Breast epithelium (tissue), 4 donors: ENCODE data around the gene PON1. TPM values are rescaled to one million over a fixed set of nuclear protein-coding genes. Genes with fewer than 3 reads are reported as not detected.

ENCODE experiments used
- DNase-seq, 2 donors: peaks; one replicate each; pipeline ENCODE4 v3.0.0-alpha.2; 2019; ENCODE audit warnings: low spot score in 2 of 2
- H3K27ac ChIP-seq, 2 donors: fragments of 200-600 bp; sonication (generic) in 1 of 2; one replicate each; pipeline ENCODE4 v1.5.1; 2016 to 2019; ENCODE audit warnings: mild to moderate bottlenecking in 1 of 2
- H3K27me3 ChIP-seq, 2 donors: fragments of 200-600 bp; sonication (generic) in 1 of 2; one replicate each; pipeline versions ENCODE4 v1.5.1 to v1.6.0; 2017 to 2019; ENCODE audit warnings: control low read depth in 1 of 2, mild to moderate bottlenecking in 1 of 2
- H3K36me3 ChIP-seq: fragments of 200-600 bp; one replicate; pipeline ENCODE4 v1.5.1; 2019
- H3K4me1 ChIP-seq, 2 donors: fragments of 200-600 bp; sonication (generic); one replicate each; pipeline ENCODE4 v1.5.1; 2016 to 2019; ENCODE audit warnings: control low read depth in 1 of 2
- H3K4me3 ChIP-seq, 3 donors: fragments of 200-600 bp; sonication (generic); 1 replicate in 2 of 3; 2 replicates in 1 of 3; pipeline ENCODE4 v1.5.1; 2016 to 2019; ENCODE audit warnings: mild to moderate bottlenecking in 3 of 3, moderate library complexity in 2 of 3
- H3K9me3 ChIP-seq, 2 donors: fragments of 200-600 bp; sonication (generic) in 1 of 2; one replicate each; pipeline ENCODE4 v1.5.1; 2016 to 2019; ENCODE audit warnings: control low read depth in 1 of 2
- POLR2A ChIP-seq: fragments of 450-650 bp; IDR thresholded peaks from one replicate; pipeline ENCODE4 v1.6.1; 2016; ENCODE audit warnings: antibody characterized with exemption, mild to moderate bottlenecking, moderate library complexity
- POLR2AphosphoS5 ChIP-seq, 3 donors: sonication (generic); formaldehyde crosslinking; IDR thresholded peaks; one replicate each; pipeline ENCODE4 v1.6.1; 2017; ENCODE audit warnings: antibody characterized with exemption in 3 of 3
- intact Hi-C: fragments of 100-400 bp; cut with DNase I; formaldehyde crosslinking; loops from one replicate; pipeline ENCODE4 v1.15.1; 2023; ENCODE audit warnings: low total_unique reads
- total RNA-seq, 3 donors: library from RNA; depleted of rRNA; stranded (reverse); fragments of >200 nt; gene quantifications; one replicate each; pipeline ENCODE4 v1.1.0, GENCODE V29; 2016
- TF ChIP-seq, protein P1 (sequence below), 3 donors: fragments of 450-650 bp; IDR thresholded peaks; one replicate each; pipeline ENCODE4 v1.5.1; 2016 to 2017; ENCODE audit warnings: antibody characterized with exemption in 3 of 3, mild to moderate bottlenecking in 3 of 3, moderate library complexity in 3 of 3

PON1 gene
- total RNA-seq, 3 donors from 2014 or later, result 0.29 to 0.66 TPM; not detected in 1

DNA sequence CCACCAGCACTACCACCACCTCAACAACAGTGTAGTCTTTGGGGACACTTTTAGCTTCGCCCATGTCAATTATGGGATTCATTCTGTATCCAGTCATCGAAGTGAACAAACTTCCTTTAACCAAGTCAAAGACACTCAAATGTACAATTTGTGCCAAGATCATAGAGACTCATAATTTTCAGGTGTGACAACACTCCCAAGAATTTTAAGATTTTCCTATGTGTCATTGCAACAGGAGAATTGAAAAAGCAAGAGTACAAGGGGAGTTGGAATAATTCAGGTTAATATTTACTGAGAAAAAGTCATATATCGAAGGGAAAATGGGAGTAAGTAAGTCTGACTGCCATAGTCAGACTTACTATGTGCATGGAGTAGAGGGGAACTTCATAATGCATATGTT is 26.2 kb downstream of the PON1 start:
- H3K27ac ChIP-seq, result no peak overlapping the region
- H3K4me1 ChIP-seq, result no peaks in the 10 kb centered on the region
- no peaks in the 10 kb centered on the region for H3K36me3 ChIP-seq
- no peaks in the 10 kb centered on the region for H3K27me3 ChIP-seq
- TF ChIP-seq, protein P1, sequence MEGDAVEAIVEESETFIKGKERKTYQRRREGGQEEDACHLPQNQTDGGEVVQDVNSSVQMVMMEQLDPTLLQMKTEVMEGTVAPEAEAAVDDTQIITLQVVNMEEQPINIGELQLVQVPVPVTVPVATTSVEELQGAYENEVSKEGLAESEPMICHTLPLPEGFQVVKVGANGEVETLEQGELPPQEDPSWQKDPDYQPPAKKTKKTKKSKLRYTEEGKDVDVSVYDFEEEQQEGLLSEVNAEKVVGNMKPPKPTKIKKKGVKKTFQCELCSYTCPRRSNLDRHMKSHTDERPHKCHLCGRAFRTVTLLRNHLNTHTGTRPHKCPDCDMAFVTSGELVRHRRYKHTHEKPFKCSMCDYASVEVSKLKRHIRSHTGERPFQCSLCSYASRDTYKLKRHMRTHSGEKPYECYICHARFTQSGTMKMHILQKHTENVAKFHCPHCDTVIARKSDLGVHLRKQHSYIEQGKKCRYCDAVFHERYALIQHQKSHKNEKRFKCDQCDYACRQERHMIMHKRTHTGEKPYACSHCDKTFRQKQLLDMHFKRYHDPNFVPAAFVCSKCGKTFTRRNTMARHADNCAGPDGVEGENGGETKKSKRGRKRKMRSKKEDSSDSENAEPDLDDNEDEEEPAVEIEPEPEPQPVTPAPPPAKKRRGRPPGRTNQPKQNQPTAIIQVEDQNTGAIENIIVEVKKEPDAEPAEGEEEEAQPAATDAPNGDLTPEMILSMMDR (IDR thresholded peaks at IDR 0.05), result no peak
- TF ChIP-seq POLR2A (no peak), POLR2AphosphoS5 (IDR thresholded peaks at IDR 0.05) (no peak)
- DNase-seq, result no peak
- no peak overlapping the region for H3K4me3 ChIP-seq
- intact Hi-C loops, result no loop called here
- no peaks in the 10 kb centered on the region for H3K9me3 ChIP-seq

DNA sequence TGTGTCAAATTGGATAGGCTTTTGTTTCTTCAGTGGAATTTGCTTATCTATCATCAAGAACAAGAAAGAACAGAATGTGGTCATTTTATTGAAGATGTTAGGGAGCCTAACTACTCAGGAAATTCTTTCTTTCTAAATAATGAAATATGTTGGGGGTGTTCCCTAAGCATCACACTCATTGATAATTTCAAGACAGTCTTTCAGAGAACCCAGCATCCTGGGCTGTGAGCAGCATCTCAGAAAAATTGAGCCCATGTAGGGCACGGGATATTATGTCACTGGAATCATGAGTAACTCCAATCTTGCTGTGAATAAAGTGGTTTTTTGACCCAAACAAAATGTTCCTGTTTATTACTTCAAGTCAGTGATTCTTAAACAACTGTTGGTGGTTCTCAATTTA is 27.3 kb downstream of the PON1 start:
- no peaks in the 10 kb centered on the region for H3K36me3 ChIP-seq
- intact Hi-C loops, result no loop called here
- DNase-seq, result no peak
- H3K4me1 ChIP-seq, result no peaks in the 10 kb centered on the region
- no peak overlapping the region for H3K4me3 ChIP-seq
- no peak for TF ChIP-seq POLR2A
- no peak for TF ChIP-seq POLR2AphosphoS5 (IDR thresholded peaks at IDR 0.05)
- TF ChIP-seq, protein P1 (IDR thresholded peaks at IDR 0.05), result no peak
- H3K9me3 ChIP-seq, result no peaks in the 10 kb centered on the region
- H3K27me3 ChIP-seq, result no peaks in the 10 kb centered on the region
- no peak overlapping the region for H3K27ac ChIP-seq

DNA sequence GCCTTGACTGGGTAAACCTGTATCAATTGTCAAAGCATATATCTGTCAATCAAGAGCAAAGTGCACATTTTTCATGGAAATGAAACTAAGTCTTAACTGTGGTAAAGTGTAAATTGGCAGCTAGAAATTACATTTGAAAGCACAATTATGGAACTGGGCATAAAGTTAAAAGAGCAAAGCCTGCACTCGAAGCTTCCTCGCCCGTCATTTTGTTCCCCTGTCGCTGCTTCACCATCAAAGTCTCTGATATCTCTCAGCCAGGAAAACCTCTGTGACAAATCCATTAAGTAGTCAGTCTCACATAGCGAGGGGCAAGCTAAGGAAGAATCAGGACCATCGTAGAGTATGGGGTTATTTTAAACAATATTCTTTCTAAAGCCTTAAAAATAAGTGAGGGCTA is 27.9 kb downstream of the PON1 start:
- H3K36me3 ChIP-seq, result no peaks in the 10 kb centered on the region
- no peak overlapping the region for H3K27ac ChIP-seq
- H3K27me3 ChIP-seq, result no peaks in the 10 kb centered on the region
- no peaks in the 10 kb centered on the region for H3K4me1 ChIP-seq
- H3K4me3 ChIP-seq, result no peak overlapping the region
- no peaks in the 10 kb centered on the region for H3K9me3 ChIP-seq
- intact Hi-C loops, result no loop called here
- no peak for DNase-seq
- no peak for TF ChIP-seq POLR2AphosphoS5 (IDR thresholded peaks at IDR 0.05)
- TF ChIP-seq POLR2A, result no peak
- TF ChIP-seq, protein P1 (IDR thresholded peaks at IDR 0.05), result no peak

DNA sequence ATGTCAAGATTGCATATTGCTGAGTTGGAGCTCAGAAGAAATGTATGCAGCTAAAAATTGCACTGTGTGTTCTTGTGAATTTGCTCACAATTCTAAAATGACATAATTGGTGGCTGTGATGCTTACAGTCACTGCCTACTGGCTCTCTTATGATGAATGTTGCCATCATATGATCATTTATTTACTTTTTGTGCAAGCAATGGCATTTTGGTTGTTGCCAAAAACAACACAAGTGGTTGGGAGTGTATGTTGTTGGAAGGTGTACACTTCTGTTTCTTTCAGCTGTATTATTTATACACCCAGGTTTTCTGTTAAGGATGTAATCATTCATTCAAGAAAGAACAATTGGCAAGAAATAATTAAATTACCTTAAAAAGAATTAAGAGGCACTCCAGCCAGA is 28.9 kb downstream of the PON1 start:
- no peaks in the 10 kb centered on the region for H3K36me3 ChIP-seq
- H3K4me1 ChIP-seq, result no peaks in the 10 kb centered on the region
- no peak overlapping the region for H3K4me3 ChIP-seq
- H3K9me3 ChIP-seq, result no peaks in the 10 kb centered on the region
- no peaks in the 10 kb centered on the region for H3K27me3 ChIP-seq
- intact Hi-C loops, result no loop called here
- TF ChIP-seq, protein P1 (IDR thresholded peaks at IDR 0.05), result no peak
- DNase-seq, result no peak
- no peak overlapping the region for H3K27ac ChIP-seq

DNA sequence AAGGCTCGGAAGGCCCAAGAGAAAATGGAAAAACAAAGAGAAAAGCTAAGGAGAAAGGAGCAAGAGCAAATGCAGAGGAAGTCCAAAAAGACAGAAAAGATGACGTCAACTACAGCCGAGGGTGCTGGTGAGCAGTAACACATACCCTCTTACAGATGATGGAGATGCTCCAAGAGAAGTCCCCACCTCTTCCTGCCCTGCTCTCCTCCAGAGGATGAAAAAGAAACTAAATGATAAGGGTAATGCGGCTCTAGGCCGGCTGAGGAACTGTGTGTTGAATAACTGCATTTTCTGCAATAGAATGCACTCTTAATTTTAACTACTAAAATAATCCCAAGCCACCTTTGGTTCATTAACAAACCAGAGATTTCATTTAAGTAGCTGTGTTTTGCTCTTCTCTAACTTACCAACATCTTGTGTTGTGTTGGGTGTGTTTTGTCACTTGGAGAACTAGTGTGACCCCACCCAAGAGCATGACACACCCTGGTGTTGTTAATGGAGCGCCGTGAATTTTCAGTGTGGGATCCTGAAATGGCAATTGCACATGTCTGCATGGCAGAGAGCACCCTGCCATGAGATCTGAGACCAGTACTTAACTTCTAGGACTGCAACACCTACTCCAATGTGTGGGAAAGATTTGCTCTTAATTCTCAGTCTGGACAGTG is 34.0 kb downstream of the PON1 start:
- TF ChIP-seq POLR2AphosphoS5 (IDR thresholded peaks at IDR 0.05) (no peak), POLR2A (no peak)
- TF ChIP-seq, protein P1 (IDR thresholded peaks at IDR 0.05), result no peak
- no peak overlapping the region for H3K4me3 ChIP-seq
- H3K4me1 ChIP-seq, result no peaks in the 10 kb centered on the region
- H3K36me3 ChIP-seq, result no peaks in the 10 kb centered on the region
- intact Hi-C loops, result no loop called here
- no peaks in the 10 kb centered on the region for H3K27me3 ChIP-seq
- no peak for DNase-seq
- H3K27ac ChIP-seq, result no peak overlapping the region
- no peaks in the 10 kb centered on the region for H3K9me3 ChIP-seq
